Measurements from ENCODE around the gene CLTCL1.

The CLTCL1 gene

DNA sequence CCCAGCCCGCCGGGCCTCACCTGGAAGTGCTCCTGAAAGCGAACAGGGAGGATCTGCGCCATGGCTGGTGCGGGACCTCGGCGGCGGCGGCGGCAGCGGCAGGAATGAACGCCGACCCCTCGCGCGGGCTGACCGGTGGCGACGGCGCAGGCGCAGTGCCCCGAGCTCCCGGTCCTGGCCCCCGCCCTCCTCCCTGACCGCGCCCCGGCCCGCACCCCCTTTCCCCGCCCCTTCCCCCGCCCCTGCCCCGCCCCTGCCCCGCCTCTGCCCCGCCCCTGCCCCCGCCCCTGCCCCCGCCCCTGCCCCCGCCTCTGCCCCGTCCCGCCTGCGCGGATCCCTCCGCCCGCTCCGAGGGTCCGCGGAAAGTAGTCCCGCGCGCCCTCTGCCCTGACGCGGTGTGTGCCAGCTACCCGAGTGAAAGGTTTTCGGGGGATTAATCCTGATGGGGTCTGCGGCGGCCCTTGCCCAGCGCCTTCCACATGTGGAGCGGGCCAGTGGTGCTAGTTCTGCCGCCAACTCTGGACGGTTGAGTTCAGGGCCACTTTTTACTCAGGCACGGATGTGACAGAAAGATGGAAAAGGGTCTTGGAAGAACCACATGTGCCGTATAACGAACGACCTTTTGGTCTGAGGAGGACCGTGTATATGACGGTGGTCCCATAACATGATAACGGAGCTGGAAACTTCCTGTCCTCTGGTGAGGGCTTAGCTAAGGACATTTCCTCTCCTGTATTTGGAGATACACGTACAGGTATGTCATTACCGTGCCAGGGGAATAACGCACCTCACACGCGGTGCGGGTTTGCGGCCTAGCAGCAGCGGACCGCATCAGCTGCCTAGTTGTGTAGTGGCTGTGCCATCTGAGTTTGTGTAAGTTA, at the start of gene CLTCL1:
Gene CLTCL1 (minus strand): TSS at position 140 of the 878 bp plus-strand sequence. CDS start 78 bp downstream, at position 62.
- peaks cover 25% of the 10 kb centered on the region for H3K27me3 Mint-ChIP-seq (ENCODE audit: low read depth, poor library complexity)
- peaks cover 50% of the 10 kb centered on the region for H3K4me1 Mint-ChIP-seq
- peak within 1 kb of the TSS; percentile 92 for H3K4me3 Mint-ChIP-seq
- H3K9me3 Mint-ChIP-seq = no peaks in the 10 kb centered on the region
- DNase-seq = peak; percentile 95
- TF ChIP-seq, protein P1, sequence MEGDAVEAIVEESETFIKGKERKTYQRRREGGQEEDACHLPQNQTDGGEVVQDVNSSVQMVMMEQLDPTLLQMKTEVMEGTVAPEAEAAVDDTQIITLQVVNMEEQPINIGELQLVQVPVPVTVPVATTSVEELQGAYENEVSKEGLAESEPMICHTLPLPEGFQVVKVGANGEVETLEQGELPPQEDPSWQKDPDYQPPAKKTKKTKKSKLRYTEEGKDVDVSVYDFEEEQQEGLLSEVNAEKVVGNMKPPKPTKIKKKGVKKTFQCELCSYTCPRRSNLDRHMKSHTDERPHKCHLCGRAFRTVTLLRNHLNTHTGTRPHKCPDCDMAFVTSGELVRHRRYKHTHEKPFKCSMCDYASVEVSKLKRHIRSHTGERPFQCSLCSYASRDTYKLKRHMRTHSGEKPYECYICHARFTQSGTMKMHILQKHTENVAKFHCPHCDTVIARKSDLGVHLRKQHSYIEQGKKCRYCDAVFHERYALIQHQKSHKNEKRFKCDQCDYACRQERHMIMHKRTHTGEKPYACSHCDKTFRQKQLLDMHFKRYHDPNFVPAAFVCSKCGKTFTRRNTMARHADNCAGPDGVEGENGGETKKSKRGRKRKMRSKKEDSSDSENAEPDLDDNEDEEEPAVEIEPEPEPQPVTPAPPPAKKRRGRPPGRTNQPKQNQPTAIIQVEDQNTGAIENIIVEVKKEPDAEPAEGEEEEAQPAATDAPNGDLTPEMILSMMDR (IDR thresholded peaks at IDR 0.05) = no peak
- H3K27ac Mint-ChIP-seq = peak within 1 kb of the TSS; percentile 94
- H3K36me3 Mint-ChIP-seq (ENCODE audit: low read depth) = no peaks in the 10 kb centered on the region

GRCh38 chr22:19337137-19337536, 45.6 kb upstream of the CLTCL1 start:
- H3K9me3 Mint-ChIP-seq = peaks cover 97% of the 10 kb centered on the region
- peaks cover 6% of the 10 kb centered on the region for H3K27me3 Mint-ChIP-seq (ENCODE audit: low read depth, poor library complexity)
- no peak overlapping the region for H3K4me3 Mint-ChIP-seq

DNA sequence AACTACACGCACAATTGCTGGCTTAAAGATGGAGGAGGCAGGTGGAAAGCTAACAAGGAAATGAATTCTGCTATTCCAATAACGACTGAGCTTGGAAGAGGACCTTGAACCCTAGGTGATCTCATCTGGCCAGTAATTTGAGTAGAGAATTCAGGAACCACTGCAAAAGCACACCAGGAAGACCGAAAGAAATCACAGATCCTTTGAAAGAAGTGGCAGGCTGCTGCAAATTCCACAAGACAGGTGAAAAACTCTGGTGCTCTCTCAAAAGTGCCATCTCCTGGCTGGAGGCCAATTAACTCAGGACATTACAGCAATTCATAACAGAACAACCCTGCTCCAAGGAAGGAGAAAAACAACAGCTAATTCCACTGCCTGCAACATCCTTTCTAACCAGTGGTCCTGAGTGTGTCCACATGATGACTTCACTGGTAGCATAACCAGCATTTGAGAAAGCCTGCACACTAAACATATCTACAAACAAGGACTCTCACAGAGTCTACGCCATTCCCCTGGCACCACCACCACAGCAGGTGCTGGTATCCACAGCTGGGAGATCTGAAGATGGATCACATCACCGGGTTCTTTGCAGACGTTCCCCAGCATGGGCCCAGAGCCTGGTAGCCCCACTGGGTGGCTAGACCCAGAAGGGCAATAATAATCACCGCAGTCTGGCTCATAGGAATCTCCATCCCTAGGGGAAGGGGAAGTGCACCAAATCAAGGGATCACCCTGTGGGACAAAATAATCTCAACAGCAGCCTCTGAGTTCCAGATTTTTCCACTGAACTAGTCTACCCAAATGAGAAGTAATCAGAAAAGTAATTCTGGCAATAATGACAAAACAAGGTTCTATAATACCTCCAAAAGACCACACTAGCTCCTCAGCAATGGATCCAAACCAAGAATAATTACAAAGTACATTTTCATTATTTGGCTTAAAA, 44.9 kb upstream of the CLTCL1 start:
- Mint-ChIP-seq H3K9me3 (peaks cover 96% of the 10 kb centered on the region), H3K4me3 (no peak overlapping the region), H3K4me1 (no peaks in the 10 kb centered on the region), H3K27me3 (ENCODE audit: low read depth, poor library complexity) (peaks cover 6% of the 10 kb centered on the region), H3K36me3 (ENCODE audit: low read depth) (peaks cover 100% of the 10 kb centered on the region), H3K27ac (no peak overlapping the region)
- TF ChIP-seq, protein P1 (IDR thresholded peaks at IDR 0.05) = no peak
- DNase-seq = no peak

More at GRCh38 chr22:19337137-19337536, 45.6 kb upstream of the CLTCL1 start:
- H3K27ac Mint-ChIP-seq = no peak overlapping the region
- no peak for DNase-seq
- peaks cover 100% of the 10 kb centered on the region for H3K36me3 Mint-ChIP-seq (ENCODE audit: low read depth)
- no peaks in the 10 kb centered on the region for H3K4me1 Mint-ChIP-seq
- TF ChIP-seq, protein P1 (IDR thresholded peaks at IDR 0.05) = no peak

GRCh38 chr22:19331975-19332374, 40.5 kb upstream of the CLTCL1 start:
- TF ChIP-seq, protein P1 (IDR thresholded peaks at IDR 0.05) = no peak
- Mint-ChIP-seq H3K27ac (no peak overlapping the region), H3K9me3 (peaks cover 75% of the 10 kb centered on the region), H3K4me1 (no peaks in the 10 kb centered on the region), H3K36me3 (ENCODE audit: low read depth) (peaks cover 98% of the 10 kb centered on the region), H3K27me3 (ENCODE audit: low read depth, poor library complexity) (peaks cover 6% of the 10 kb centered on the region), H3K4me3 (no peak overlapping the region)
- DNase-seq = no peak

- Mint-ChIP-seq H3K27me3 (ENCODE audit: low read depth, poor library complexity) (peaks cover 6% of the 10 kb centered on the region), H3K36me3 (ENCODE audit: low read depth) (peaks cover 93% of the 10 kb centered on the region), H3K27ac (no peak overlapping the region), H3K4me3 (no peak overlapping the region), H3K9me3 (peaks cover 71% of the 10 kb centered on the region), H3K4me1 (no peaks in the 10 kb centered on the region)
- DNase-seq = no peak
- TF ChIP-seq, protein P1 (IDR thresholded peaks at IDR 0.05) = no peak
These were observed 40.0 kb upstream of the CLTCL1 start for GRCh38 chr22:19331474-19331873.
